Esophagus muscularis mucosa (tissue), 4 donors: ENCODE results near the gene N4BP2L1. TPM values are rescaled to one million over a fixed set of nuclear protein-coding genes. Genes with fewer than 3 reads are reported as not detected.

ENCODE experiments used
- DNase-seq: peaks from one replicate; pipeline ENCODE4 v3.0.0-alpha.2; 2017; ENCODE audit errors: extremely low spot score
- H3K27ac ChIP-seq, 4 donors: fragments of 200-600 bp; sonication (generic); replicated peaks in 1 of 4; 1 replicate in 3 of 4; 2 replicates in 1 of 4; pipeline ENCODE4 v1.5.1; 2016 to 2019; ENCODE audit warnings: mild to moderate bottlenecking in 1 of 4
- H3K27me3 ChIP-seq, 4 donors: fragments of 200-600 bp; sonication (generic); one replicate each; pipeline versions ENCODE4 v1.5.1 to v1.6.0; 2016 to 2019
- H3K36me3 ChIP-seq, 4 donors: fragments of 200-600 bp; sonication (generic); one replicate each; pipeline ENCODE4 v1.5.1; 2016 to 2019
- H3K4me1 ChIP-seq, 4 donors: fragments of 200-600 bp; sonication (generic); one replicate each; pipeline ENCODE4 v1.5.1; 2016 to 2019
- H3K4me3 ChIP-seq, 4 donors: fragments of 200-600 bp; sonication (generic); 1 replicate in 2 of 4; 2 replicates in 2 of 4; pipeline ENCODE4 v1.5.1; 2016 to 2019; ENCODE audit warnings: mild to moderate bottlenecking in 4 of 4, moderate library complexity in 1 of 4
- H3K9me3 ChIP-seq, 4 donors: fragments of 200-600 bp; sonication (generic); 1 replicate in 3 of 4; 2 replicates in 1 of 4; pipeline ENCODE4 v1.5.1; 2016 to 2019
- EP300 ChIP-seq: sonication (generic); formaldehyde crosslinking; IDR thresholded peaks from one replicate; pipeline ENCODE4 v1.6.1; 2017; ENCODE audit warnings: antibody characterized with exemption
- POLR2A ChIP-seq: fragments of 450-650 bp; IDR thresholded peaks from one replicate; pipeline ENCODE4 v1.6.1; 2017; ENCODE audit warnings: antibody characterized with exemption, moderate library complexity, mild to moderate bottlenecking, low read depth
- POLR2AphosphoS5 ChIP-seq, 2 donors: sonication (generic); formaldehyde crosslinking; IDR thresholded peaks; one replicate each; pipeline ENCODE4 v1.6.1; 2017; ENCODE audit warnings: antibody characterized with exemption in 2 of 2
- WGBS: methylation state at CpG from one replicate; pipeline ENCODE4 v1.1.5; 2018; 5-methylcytosine and 5-hydroxymethylcytosine counted together
- intact Hi-C: fragments of 100-400 bp; cut with DNase I; formaldehyde crosslinking; loops from one replicate; pipeline ENCODE4 v1.15.1; 2023
- total RNA-seq, 4 donors: library from RNA; depleted of rRNA; stranded (reverse); fragments of >200 nt; gene quantifications; one replicate each; pipeline versions ENCODE4 v1.1.0 to v1.2.1, GENCODE V29; 2016
- TF ChIP-seq, protein P1 (sequence below), 3 experiments: fragments of 200-600 bp in 2 of 3; fragments of 450-650 bp in 1 of 3; sonication (generic) in 2 of 3; IDR thresholded peaks; one replicate each; pipeline ENCODE4 v1.5.1; 2017 to 2019; ENCODE audit warnings: antibody characterized with exemption in 3 of 3, mild to moderate bottlenecking in 2 of 3, moderate library complexity in 1 of 3

N4BP2L1 gene
- total RNA-seq, 4 donors from 2014 or later = 9.0 to 19.6 (median 11.6) TPM

DNA sequence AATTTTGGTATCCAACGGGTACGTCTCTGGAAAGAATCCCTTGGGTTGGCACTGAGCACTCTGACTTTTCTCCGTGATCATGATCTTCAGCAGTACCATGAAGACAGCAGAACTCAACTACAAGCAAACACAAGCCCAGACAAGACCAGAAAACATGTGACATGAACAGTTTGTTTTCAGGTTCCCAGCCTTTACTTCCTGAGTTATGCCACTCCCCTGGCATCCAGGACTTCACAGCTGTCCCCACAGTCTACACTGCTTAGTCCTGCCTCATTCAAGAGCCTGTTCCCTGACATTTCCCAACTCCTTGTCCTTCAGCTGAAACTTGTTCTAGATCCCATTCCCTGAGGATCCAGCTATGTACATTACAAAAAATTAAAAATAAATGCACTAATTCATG lies 4.9 kb upstream of the N4BP2L1 start:
- no peaks in the 10 kb centered on the region for H3K27me3 ChIP-seq
- TF ChIP-seq POLR2AphosphoS5 (IDR thresholded peaks at IDR 0.05) = no peak
- intact Hi-C loops = no loop called here
- H3K4me3 ChIP-seq = no peak overlapping the region
- no peak for DNase-seq
- 92% methylated on average over 3 of the region's 3 CpGs for WGBS
- H3K9me3 ChIP-seq = no peaks in the 10 kb centered on the region
- peaks cover 0 to 59% (median 25%) of the 10 kb centered on the region in 4 donors for H3K36me3 ChIP-seq
- H3K4me1 ChIP-seq = peaks cover 10 to 17% (median 12%) of the 10 kb centered on the region in 4 donors
- no peak overlapping the region for H3K27ac ChIP-seq

DNA sequence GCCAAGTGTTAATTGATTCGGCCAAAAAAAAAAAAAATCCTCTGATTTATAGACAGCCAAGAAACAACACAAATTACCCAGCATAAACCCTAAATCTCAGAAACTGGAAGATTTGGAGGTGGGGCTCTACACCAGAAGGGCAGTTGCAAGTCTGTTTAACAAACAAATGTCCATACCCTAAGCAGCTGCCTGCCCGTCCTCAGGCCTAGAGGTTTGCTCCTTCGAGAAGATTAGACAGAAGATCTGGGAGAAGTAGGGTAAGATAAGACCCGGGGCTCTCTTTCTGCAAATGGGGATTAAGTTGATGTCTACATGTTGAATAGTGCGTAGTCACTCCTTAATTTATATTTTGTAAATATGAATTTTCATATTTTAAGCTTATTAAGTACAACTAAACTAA lies 3.4 kb upstream of the N4BP2L1 start:
- no peak overlapping the region for H3K27ac ChIP-seq
- no peak for DNase-seq
- H3K36me3 ChIP-seq = peaks cover 0 to 47% (median 19%) of the 10 kb centered on the region in 4 donors
- 92% methylated on average over 5 of the region's 5 CpGs for WGBS
- no peaks in the 10 kb centered on the region for H3K9me3 ChIP-seq
- H3K4me1 ChIP-seq = peaks cover 10 to 21% (median 16%) of the 10 kb centered on the region in 4 donors
- H3K4me3 ChIP-seq = no peak overlapping the region
- no peak for TF ChIP-seq EP300
- TF ChIP-seq POLR2AphosphoS5 (IDR thresholded peaks at IDR 0.05) = no peak
- TF ChIP-seq, protein P1, sequence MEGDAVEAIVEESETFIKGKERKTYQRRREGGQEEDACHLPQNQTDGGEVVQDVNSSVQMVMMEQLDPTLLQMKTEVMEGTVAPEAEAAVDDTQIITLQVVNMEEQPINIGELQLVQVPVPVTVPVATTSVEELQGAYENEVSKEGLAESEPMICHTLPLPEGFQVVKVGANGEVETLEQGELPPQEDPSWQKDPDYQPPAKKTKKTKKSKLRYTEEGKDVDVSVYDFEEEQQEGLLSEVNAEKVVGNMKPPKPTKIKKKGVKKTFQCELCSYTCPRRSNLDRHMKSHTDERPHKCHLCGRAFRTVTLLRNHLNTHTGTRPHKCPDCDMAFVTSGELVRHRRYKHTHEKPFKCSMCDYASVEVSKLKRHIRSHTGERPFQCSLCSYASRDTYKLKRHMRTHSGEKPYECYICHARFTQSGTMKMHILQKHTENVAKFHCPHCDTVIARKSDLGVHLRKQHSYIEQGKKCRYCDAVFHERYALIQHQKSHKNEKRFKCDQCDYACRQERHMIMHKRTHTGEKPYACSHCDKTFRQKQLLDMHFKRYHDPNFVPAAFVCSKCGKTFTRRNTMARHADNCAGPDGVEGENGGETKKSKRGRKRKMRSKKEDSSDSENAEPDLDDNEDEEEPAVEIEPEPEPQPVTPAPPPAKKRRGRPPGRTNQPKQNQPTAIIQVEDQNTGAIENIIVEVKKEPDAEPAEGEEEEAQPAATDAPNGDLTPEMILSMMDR (IDR thresholded peaks at IDR 0.05) = no peak
- no peak for TF ChIP-seq POLR2A
- intact Hi-C loops = no loop called here
- H3K27me3 ChIP-seq = no peaks in the 10 kb centered on the region

DNA sequence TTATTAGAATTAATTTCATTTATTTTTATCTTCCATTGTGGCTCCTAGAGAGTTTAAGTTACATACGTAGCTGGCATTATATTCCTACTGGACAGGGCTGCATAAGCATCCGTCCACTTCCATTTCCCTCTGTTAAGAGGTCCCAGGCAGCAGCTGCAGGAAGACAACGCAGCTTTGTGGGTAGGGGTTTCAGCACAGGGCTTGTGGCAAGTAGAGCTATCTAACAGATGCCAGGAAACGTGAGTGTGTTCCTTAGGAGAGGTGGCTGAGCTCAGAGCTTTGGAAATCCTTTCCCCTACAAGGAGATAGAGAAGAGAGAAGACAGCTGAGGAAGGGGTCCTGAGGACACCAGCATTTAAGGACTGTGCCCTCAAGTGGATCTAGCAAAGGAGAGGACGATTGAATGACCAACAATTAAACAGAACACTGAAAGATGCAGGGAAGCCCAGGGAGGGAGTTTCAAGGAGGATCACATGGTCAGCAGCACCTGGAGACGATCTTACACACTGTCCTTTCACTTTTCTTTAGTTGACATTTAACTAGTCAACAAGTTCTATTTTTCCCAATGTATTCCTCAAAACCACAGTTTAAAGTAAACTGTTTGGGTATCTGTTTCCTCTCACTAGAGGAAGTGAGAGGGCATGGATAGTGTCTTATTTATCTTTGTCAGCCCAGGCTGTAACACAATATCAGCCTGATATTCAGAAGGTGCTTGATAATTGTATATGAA lies 2.3 kb upstream of the N4BP2L1 start:
- WGBS = 53% methylated on average over 6 of the region's 6 CpGs
- no peak overlapping the region for H3K27ac ChIP-seq

DNA sequence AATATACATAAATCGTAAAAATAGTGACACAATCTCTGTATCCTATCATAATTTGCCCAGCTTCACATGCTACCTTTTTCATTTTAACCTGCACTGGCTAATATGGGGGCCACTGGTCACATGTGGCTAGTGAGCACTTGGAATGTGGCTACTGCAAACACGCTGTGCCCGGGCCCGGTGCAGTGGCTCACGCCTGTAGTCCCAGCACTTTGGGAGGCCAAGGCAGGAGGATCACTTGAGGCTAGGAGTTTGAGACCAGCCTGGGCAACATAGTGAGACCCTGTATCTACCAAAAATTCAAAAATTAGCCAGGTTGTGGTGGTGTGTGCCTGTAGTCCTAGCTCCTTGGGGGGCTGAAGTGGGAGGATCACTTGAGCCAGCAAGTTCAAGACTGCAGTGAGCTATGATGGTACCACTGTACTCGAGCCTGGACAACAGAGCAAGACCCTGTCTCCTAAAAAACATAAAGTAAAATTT lies 1.5 kb upstream of the N4BP2L1 start:
- no peak for DNase-seq
- intact Hi-C loops = loop anchor here (5.0 kb wide), 1 partner anchor 108 kb away; the partner anchor contains the start of gene N4BP2L2
- H3K9me3 ChIP-seq = no peaks in the 10 kb centered on the region
- H3K27ac ChIP-seq = peak overlapping the region in 3 of 4 donors; percentile 89 to 92 (median 91)
- H3K36me3 ChIP-seq = peaks cover 0 to 28% (median 7%) of the 10 kb centered on the region in 4 donors
- no peak overlapping the region for H3K4me3 ChIP-seq
- H3K4me1 ChIP-seq = peaks cover 18 to 34% (median 29%) of the 10 kb centered on the region in 4 donors
- no peaks in the 10 kb centered on the region for H3K27me3 ChIP-seq
- 96% methylated on average over 6 of the region's 6 CpGs for WGBS
- no peak for TF ChIP-seq EP300
- TF ChIP-seq POLR2A = no peak
- no peak for TF ChIP-seq POLR2AphosphoS5 (IDR thresholded peaks at IDR 0.05)
- TF ChIP-seq, protein P1 (IDR thresholded peaks at IDR 0.05) = no peak

More for the DNA sequence above, 2.3 kb upstream of the N4BP2L1 start:
- H3K36me3 ChIP-seq = peaks cover 0 to 35% (median 11%) of the 10 kb centered on the region in 4 donors
- H3K4me1 ChIP-seq = peaks cover 18 to 33% (median 27%) of the 10 kb centered on the region in 4 donors
- H3K4me3 ChIP-seq = no peak overlapping the region
- TF ChIP-seq POLR2AphosphoS5 (IDR thresholded peaks at IDR 0.05) (no peak), EP300 (no peak)
- TF ChIP-seq, protein P1 (IDR thresholded peaks at IDR 0.05) = no peak
- intact Hi-C loops = no loop called here
- DNase-seq = no peak
- no peaks in the 10 kb centered on the region for H3K9me3 ChIP-seq
- H3K27me3 ChIP-seq = no peaks in the 10 kb centered on the region

DNA sequence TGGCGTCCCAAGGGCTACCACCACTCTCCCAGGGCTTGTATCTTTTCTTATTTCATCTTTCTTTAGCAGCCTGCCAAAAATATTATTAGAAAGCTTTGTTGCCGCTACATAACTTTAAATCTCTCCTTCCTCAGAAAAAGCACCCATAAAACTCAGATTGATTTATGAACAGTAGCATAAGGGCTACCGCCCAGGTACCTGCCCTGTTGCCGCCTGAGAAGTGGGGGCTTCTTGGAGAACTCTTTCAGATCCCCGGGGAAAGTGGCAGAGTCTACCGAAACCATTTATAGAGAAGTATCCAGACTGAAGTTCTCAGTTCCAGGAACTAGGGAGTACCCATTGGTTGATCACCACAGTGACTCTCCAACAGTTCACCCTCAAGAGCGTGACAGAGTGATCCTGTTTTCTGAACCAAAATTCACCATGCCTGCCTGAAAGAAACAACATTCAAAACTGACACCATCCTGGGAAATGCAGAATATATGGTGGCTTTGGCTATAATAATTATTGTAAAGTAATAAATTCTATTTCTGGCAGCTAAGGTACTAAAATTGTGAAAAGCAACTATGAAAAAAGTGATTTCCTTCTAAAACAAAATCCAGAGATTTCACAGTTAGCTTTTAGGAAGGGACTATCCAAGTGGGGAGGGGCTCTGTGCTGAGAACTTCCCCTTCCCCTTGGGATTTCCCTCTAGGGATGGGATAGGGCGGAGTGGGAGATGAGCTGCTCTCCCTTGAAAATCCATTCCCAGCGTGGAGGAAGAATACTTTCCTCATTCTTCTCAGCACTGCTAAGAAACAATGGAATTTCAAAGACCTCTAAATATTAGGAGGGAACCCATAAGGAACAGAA lies 877 bp upstream of the N4BP2L1 start:
- peak overlapping the region; percentile 89 to 92 (median 91) for H3K27ac ChIP-seq
- no peaks in the 10 kb centered on the region for H3K9me3 ChIP-seq
- no peaks in the 10 kb centered on the region for H3K27me3 ChIP-seq
- DNase-seq = no peak
- TF ChIP-seq EP300 (no peak), POLR2A (no peak), POLR2AphosphoS5 (IDR thresholded peaks at IDR 0.05) (no peak)
- TF ChIP-seq, protein P1 (IDR thresholded peaks at IDR 0.05) = no peak
- peaks cover 18 to 40% (median 29%) of the 10 kb centered on the region in 4 donors for H3K4me1 ChIP-seq
- H3K4me3 ChIP-seq = peak overlapping the region; percentile 87 to 92 (median 90)
- H3K36me3 ChIP-seq = peaks cover 0 to 21% (median 7%) of the 10 kb centered on the region in 4 donors
- WGBS = 54% methylated on average over 9 of the region's 9 CpGs
- intact Hi-C loops = loop anchor here (5.0 kb wide), 1 partner anchor 108 kb away; the partner anchor contains the start of gene N4BP2L2
